Measurements from ENCODE around the gene SIRT2. TPM values are rescaled to one million over a fixed set of nuclear protein-coding genes. Genes with fewer than 3 reads are reported as not detected.

Gene SIRT2
- polyA plus RNA-seq, 1 donor from 2014 or later: 102 TPM

DNA sequence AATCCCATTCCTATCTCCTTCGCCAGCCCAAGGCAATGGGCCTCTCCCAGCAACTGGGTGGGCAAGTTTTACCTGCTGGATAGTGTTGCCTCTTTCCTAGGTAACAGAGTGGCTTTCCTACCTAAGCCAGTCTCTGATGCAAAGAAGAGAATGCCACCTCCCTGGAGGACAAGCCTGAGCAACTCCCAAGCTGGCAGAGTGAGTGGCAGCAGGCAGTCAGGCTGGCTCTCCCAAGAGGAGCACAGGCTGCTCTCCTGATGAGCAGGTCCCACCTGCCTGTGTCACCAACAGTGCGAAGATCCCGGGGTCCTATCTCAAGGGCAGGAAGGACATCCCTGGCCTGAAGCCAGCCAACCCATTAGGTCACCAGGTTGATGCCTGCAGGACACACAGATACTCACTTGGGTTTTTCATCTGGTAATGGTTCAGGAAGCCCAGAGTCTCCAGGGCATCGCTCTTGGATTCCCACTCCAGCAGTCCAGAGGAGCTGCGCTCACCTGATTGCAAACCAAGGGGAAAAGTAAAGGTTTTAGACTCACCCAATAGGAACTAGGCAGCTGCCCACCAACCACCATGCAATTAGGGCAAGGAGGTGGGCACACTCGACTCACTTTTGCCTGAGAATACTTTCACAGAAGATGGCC lies 62.3 kb downstream of the SIRT2 start:
- no peaks in the 10 kb centered on the region for H3K9me3 ChIP-seq (ENCODE audit: low read length)
- no peak for TF ChIP-seq POLR2AphosphoS5 (IDR thresholded peaks at IDR 0.05)
- TF ChIP-seq, protein P1, sequence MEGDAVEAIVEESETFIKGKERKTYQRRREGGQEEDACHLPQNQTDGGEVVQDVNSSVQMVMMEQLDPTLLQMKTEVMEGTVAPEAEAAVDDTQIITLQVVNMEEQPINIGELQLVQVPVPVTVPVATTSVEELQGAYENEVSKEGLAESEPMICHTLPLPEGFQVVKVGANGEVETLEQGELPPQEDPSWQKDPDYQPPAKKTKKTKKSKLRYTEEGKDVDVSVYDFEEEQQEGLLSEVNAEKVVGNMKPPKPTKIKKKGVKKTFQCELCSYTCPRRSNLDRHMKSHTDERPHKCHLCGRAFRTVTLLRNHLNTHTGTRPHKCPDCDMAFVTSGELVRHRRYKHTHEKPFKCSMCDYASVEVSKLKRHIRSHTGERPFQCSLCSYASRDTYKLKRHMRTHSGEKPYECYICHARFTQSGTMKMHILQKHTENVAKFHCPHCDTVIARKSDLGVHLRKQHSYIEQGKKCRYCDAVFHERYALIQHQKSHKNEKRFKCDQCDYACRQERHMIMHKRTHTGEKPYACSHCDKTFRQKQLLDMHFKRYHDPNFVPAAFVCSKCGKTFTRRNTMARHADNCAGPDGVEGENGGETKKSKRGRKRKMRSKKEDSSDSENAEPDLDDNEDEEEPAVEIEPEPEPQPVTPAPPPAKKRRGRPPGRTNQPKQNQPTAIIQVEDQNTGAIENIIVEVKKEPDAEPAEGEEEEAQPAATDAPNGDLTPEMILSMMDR (IDR thresholded peaks at IDR 0.05; ENCODE audit: poor library complexity, severe bottlenecking): no peak
- TF ChIP-seq SMC3 (conservative IDR thresholded peaks at IDR 0.05; ENCODE audit: poor library complexity): no peak
- TF ChIP-seq EP300 (conservative IDR thresholded peaks at IDR 0.05; ENCODE audit: poor library complexity, severe bottlenecking): no peak
- TF ChIP-seq, protein P2, sequence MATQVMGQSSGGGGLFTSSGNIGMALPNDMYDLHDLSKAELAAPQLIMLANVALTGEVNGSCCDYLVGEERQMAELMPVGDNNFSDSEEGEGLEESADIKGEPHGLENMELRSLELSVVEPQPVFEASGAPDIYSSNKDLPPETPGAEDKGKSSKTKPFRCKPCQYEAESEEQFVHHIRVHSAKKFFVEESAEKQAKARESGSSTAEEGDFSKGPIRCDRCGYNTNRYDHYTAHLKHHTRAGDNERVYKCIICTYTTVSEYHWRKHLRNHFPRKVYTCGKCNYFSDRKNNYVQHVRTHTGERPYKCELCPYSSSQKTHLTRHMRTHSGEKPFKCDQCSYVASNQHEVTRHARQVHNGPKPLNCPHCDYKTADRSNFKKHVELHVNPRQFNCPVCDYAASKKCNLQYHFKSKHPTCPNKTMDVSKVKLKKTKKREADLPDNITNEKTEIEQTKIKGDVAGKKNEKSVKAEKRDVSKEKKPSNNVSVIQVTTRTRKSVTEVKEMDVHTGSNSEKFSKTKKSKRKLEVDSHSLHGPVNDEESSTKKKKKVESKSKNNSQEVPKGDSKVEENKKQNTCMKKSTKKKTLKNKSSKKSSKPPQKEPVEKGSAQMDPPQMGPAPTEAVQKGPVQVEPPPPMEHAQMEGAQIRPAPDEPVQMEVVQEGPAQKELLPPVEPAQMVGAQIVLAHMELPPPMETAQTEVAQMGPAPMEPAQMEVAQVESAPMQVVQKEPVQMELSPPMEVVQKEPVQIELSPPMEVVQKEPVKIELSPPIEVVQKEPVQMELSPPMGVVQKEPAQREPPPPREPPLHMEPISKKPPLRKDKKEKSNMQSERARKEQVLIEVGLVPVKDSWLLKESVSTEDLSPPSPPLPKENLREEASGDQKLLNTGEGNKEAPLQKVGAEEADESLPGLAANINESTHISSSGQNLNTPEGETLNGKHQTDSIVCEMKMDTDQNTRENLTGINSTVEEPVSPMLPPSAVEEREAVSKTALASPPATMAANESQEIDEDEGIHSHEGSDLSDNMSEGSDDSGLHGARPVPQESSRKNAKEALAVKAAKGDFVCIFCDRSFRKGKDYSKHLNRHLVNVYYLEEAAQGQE (IDR thresholded peaks at IDR 0.05; ENCODE audit: borderline replicate concordance): no peak
- no peak for TF ChIP-seq EZH2 (IDR thresholded peaks at IDR 0.05; ENCODE audit: borderline replicate concordance, insufficient read depth, low read length, poor library complexity, severe bottlenecking)
- TF ChIP-seq MXI1 (conservative IDR thresholded peaks at IDR 0.05; ENCODE audit: poor library complexity, severe bottlenecking): no peak
- TF ChIP-seq RAD21 (conservative IDR thresholded peaks at IDR 0.05): no peak
- TF ChIP-seq TAF1 (IDR thresholded peaks at IDR 0.05; ENCODE audit: low read depth): no peak
- no peaks in the 10 kb centered on the region for H3K36me3 ChIP-seq (ENCODE audit: insufficient read depth, low read length)
- H3K4me2 ChIP-seq (ENCODE audit: low read length): no peak overlapping the region
- no peaks in the 10 kb centered on the region for H3K27me3 ChIP-seq (ENCODE audit: insufficient read depth, low read depth, low read length)
- H3K9ac ChIP-seq (ENCODE audit: low read length): no peak overlapping the region
- no peak overlapping the region for H2AFZ ChIP-seq (ENCODE audit: low read depth, low read length)
- no peaks in the 10 kb centered on the region for H3K79me2 ChIP-seq (replicated peaks; ENCODE audit: insufficient read depth, low read length)
- no peak overlapping the region for H3K27ac ChIP-seq (ENCODE audit: low read length)
- no peaks in the 10 kb centered on the region for H4K20me1 ChIP-seq (ENCODE audit: insufficient read depth)
- no peak overlapping the region for H3K4me3 ChIP-seq (ENCODE audit: low read length)
- no peaks in the 10 kb centered on the region for H3F3A ChIP-seq (ENCODE audit: insufficient read depth, low read length, poor library complexity, severe bottlenecking)
- H3K9me2 ChIP-seq (ENCODE audit: insufficient read depth, low read length): no peaks in the 10 kb centered on the region

DNA sequence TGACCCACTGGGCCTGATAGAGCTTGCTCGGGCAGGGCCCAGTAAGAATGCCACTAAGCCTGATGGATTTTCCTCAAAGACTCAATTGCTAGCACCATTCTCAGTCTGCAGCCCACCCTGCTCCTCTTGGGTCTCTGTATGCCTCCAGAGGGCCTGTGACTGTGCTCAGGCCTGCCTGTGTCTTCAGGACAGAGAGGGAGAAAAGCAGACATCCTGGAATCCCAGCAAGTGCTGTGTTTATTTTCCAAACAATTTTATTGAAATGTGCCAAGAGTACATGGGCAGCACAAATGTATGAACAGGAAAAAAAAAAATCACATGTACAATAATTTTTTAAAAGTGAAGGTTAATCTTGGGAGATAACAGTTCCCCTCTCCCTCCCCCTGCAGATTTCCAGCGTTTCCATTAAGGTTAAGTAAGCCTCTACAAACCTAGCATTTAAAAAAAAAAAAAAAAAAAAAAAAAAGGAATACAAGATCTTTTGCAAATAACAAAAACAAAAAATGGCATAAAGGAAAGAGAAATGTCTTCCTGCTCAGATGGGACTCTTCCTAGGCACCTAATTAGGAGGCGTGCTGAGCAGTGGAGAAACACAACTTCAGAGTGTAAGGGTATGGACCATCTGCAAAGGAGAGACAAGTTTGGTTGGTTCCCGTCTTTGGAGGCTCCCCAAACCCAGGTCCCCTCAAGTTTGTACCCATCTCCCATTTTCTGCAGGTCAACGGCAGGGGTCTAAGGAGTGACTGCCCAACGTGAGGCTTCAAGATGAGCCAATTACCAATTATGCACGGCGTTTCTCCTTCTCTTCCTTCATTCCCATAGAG lies 63.0 kb downstream of the SIRT2 start:
- no peaks in the 10 kb centered on the region for H3K27me3 ChIP-seq (ENCODE audit: insufficient read depth, low read depth, low read length)
- no peak overlapping the region for H2AFZ ChIP-seq (ENCODE audit: low read depth, low read length)
- no peaks in the 10 kb centered on the region for H4K20me1 ChIP-seq (ENCODE audit: insufficient read depth)
- no peak overlapping the region for H3K27ac ChIP-seq (ENCODE audit: low read length)
- no peaks in the 10 kb centered on the region for H3K36me3 ChIP-seq (ENCODE audit: insufficient read depth, low read length)
- peaks cover 2% of the 10 kb centered on the region for H3K79me2 ChIP-seq (replicated peaks; ENCODE audit: insufficient read depth, low read length)
- H3F3A ChIP-seq (ENCODE audit: insufficient read depth, low read length, poor library complexity, severe bottlenecking): no peaks in the 10 kb centered on the region
- no peaks in the 10 kb centered on the region for H3K9me3 ChIP-seq (ENCODE audit: low read length)
- H3K9me2 ChIP-seq (ENCODE audit: insufficient read depth, low read length): no peaks in the 10 kb centered on the region
- TF ChIP-seq SMC3 (conservative IDR thresholded peaks at IDR 0.05; ENCODE audit: poor library complexity): no peak
- no peak overlapping the region for H3K9ac ChIP-seq (ENCODE audit: low read length)
- no peak overlapping the region for H3K4me2 ChIP-seq (ENCODE audit: low read length)
- no peak overlapping the region for H3K4me3 ChIP-seq (ENCODE audit: low read length)
